Muscle of leg (tissue), 11 donors: Measurements from ENCODE around the gene PLEKHG1. TPM values are rescaled to one million over a fixed set of nuclear protein-coding genes. Genes with fewer than 3 reads are reported as not detected.
A peak's percentile ranks its signal among the peaks of the same experiment; 100 is the strongest.

ENCODE experiments used
- DNase-seq: peaks from one replicate; pipeline ENCODE4 v3.0.0; 2013
- H3K27ac ChIP-seq: one replicate; pipeline ENCODE4 v1.5.1; 2013; ENCODE audit warnings: mild to moderate bottlenecking, low read length, control low read depth
- H3K27me3 ChIP-seq: one replicate; pipeline ENCODE4 v1.6.1; 2013; ENCODE audit warnings: low read length; ENCODE audit not compliant: control insufficient read depth, insufficient read depth
- H3K36me3 ChIP-seq: one replicate; pipeline ENCODE4 v1.6.1; 2013; ENCODE audit warnings: low read length; ENCODE audit not compliant: control insufficient read depth, insufficient read depth
- H3K4me1 ChIP-seq: one replicate; pipeline ENCODE4 v1.6.1; 2013; ENCODE audit warnings: low read length; ENCODE audit not compliant: control insufficient read depth, insufficient read depth
- H3K4me3 ChIP-seq: one replicate; pipeline ENCODE4 v1.5.1; 2013; ENCODE audit warnings: low read length, control low read depth
- H3K9me3 ChIP-seq: replicated peaks from 2 replicates; pipeline ENCODE4 v1.6.1; 2013; ENCODE audit warnings: low read depth, low read length; ENCODE audit not compliant: control insufficient read depth
- WGBS: methylation state at CpG from one replicate; pipeline ENCODE4 v1.1.5; 2013; ENCODE audit warnings: missing lambda C conversion rate; ENCODE audit not compliant: insufficient coverage; 5-methylcytosine and 5-hydroxymethylcytosine counted together
- polyA plus RNA-seq, 8 donors: library from polyadenylated mRNA; unstranded; fragments of 120-200 nt; gene quantifications; one replicate each; pipeline versions ENCODE4 v1.2.1 to v1.2.3, GENCODE V29; 2013; ENCODE audit warnings: inconsistent platforms in 1 of 8, low replicate concordance in 1 of 8; ENCODE audit not compliant: insufficient read length in 8 of 8, insufficient read depth in 1 of 8
- total RNA-seq: library from RNA; stranded (reverse); fragments of 120-200 nt; gene quantifications from one replicate; pipeline ENCODE4 v1.2.4, GENCODE V29; 2013

Gene PLEKHG1
- total and polyA plus RNA-seq, 9 donors, result 10.2 to 20.5 (median 13.4) TPM

GRCh38 chr6:150600301-150601017 lies 774 bp downstream of the PLEKHG1 start:
- H3K4me3 ChIP-seq, result peak overlapping the region; percentile 73
- peaks cover 25% of the 10 kb centered on the region for H3K27me3 ChIP-seq
- WGBS, result under 1% methylated on average over 63 of the region's 69 CpGs

GRCh38 chr6:150601439-150601838 lies 1.8 kb downstream of the PLEKHG1 start:
- Histone ChIP-seq H3K4me3 (peak overlapping the region; percentile 73), H3K27ac (peak overlapping the region; percentile 93), H3K27me3 (peaks cover 25% of the 10 kb centered on the region), H3K9me3 (no peaks in the 10 kb centered on the region), H3K4me1 (peaks cover 11% of the 10 kb centered on the region), H3K36me3 (no peaks in the 10 kb centered on the region)
- WGBS, result 81% methylated on average over 4 of the region's 4 CpGs
- DNase-seq, result no peak

More at GRCh38 chr6:150600301-150601017, 774 bp downstream of the PLEKHG1 start:
- peak; percentile 89 for DNase-seq
- no peaks in the 10 kb centered on the region for H3K36me3 ChIP-seq
- peaks cover 6% of the 10 kb centered on the region for H3K4me1 ChIP-seq
- H3K9me3 ChIP-seq, result no peaks in the 10 kb centered on the region
- H3K27ac ChIP-seq, result peak overlapping the region; percentile 93

- H3K36me3 ChIP-seq, result peaks cover 2% of the 10 kb centered on the region
- H3K4me3 ChIP-seq, result no peak overlapping the region
- DNase-seq, result no peak
- H3K4me1 ChIP-seq, result peaks cover 19% of the 10 kb centered on the region
- H3K27ac ChIP-seq, result no peak overlapping the region
- H3K27me3 ChIP-seq, result peaks cover 25% of the 10 kb centered on the region
- no peaks in the 10 kb centered on the region for H3K9me3 ChIP-seq
- WGBS, result 100% methylated on average over 1 of the region's 4 CpGs
Measured at GRCh38 chr6:150603176-150603575, 3.5 kb downstream of the PLEKHG1 start.

- H3K27me3 ChIP-seq, result peaks cover 20% of the 10 kb centered on the region
- no peaks in the 10 kb centered on the region for H3K9me3 ChIP-seq
- H3K36me3 ChIP-seq, result peaks cover 2% of the 10 kb centered on the region
- H3K4me1 ChIP-seq, result peaks cover 19% of the 10 kb centered on the region
- DNase-seq, result no peak
- WGBS, result no CpG with 5 or more reads among the region's 6 CpGs
- no peak overlapping the region for H3K27ac ChIP-seq
- no peak overlapping the region for H3K4me3 ChIP-seq
Measured at GRCh38 chr6:150604467-150604866, 4.8 kb downstream of the PLEKHG1 start.

- no peak for DNase-seq
Measured at GRCh38 chr6:150605333-150605732, 5.6 kb downstream of the PLEKHG1 start.

GRCh38 chr6:150606168-150606591 lies 6.5 kb downstream of the PLEKHG1 start:
- Histone ChIP-seq H3K27ac (peak overlapping the region; percentile 83), H3K36me3 (peaks cover 2% of the 10 kb centered on the region), H3K4me1 (peaks cover 19% of the 10 kb centered on the region), H3K9me3 (no peaks in the 10 kb centered on the region), H3K4me3 (no peak overlapping the region), H3K27me3 (peaks cover 10% of the 10 kb centered on the region)
- DNase-seq, result peak; percentile 95
- 38% methylated on average over 1 of the region's 3 CpGs for WGBS

More at GRCh38 chr6:150605333-150605732, 5.6 kb downstream of the PLEKHG1 start:
- Histone ChIP-seq H3K9me3 (no peaks in the 10 kb centered on the region), H3K4me1 (peaks cover 19% of the 10 kb centered on the region), H3K36me3 (peaks cover 2% of the 10 kb centered on the region), H3K27me3 (peaks cover 17% of the 10 kb centered on the region), H3K27ac (no peak overlapping the region), H3K4me3 (no peak overlapping the region)
- no CpG with 5 or more reads among the region's 3 CpGs for WGBS

- peak; percentile 76 for DNase-seq
- H3K4me1 ChIP-seq, result peaks cover 13% of the 10 kb centered on the region
- WGBS, result 21% methylated on average over 2 of the region's 5 CpGs
- no peak overlapping the region for H3K4me3 ChIP-seq
- H3K9me3 ChIP-seq, result no peaks in the 10 kb centered on the region
- H3K27me3 ChIP-seq, result peaks cover 4% of the 10 kb centered on the region
- H3K27ac ChIP-seq, result peak overlapping the region; percentile 83
- peaks cover 2% of the 10 kb centered on the region for H3K36me3 ChIP-seq
Measured at GRCh38 chr6:150606647-150607328, 7.1 kb downstream of the PLEKHG1 start.

- no peaks in the 10 kb centered on the region for H3K9me3 ChIP-seq
- 43% methylated on average over 2 of the region's 3 CpGs for WGBS
- H3K36me3 ChIP-seq, result peaks cover 2% of the 10 kb centered on the region
- H3K4me1 ChIP-seq, result peaks cover 13% of the 10 kb centered on the region
- H3K27ac ChIP-seq, result peak overlapping the region; percentile 83
- H3K27me3 ChIP-seq, result peaks cover 4% of the 10 kb centered on the region
- H3K4me3 ChIP-seq, result no peak overlapping the region
- no peak for DNase-seq
Measured at GRCh38 chr6:150607329-150607650, 7.6 kb downstream of the PLEKHG1 start.

GRCh38 chr6:150610584-150610983 lies 10.9 kb downstream of the PLEKHG1 start:
- Histone ChIP-seq H3K27ac (no peak overlapping the region), H3K4me3 (no peak overlapping the region), H3K36me3 (peaks cover 2% of the 10 kb centered on the region), H3K27me3 (peaks cover 2% of the 10 kb centered on the region), H3K9me3 (no peaks in the 10 kb centered on the region), H3K4me1 (peaks cover 13% of the 10 kb centered on the region)
- DNase-seq, result no peak

- no peaks in the 10 kb centered on the region for H3K36me3 ChIP-seq
- H3K4me3 ChIP-seq, result no peak overlapping the region
- H3K4me1 ChIP-seq, result no peaks in the 10 kb centered on the region
- H3K27ac ChIP-seq, result no peak overlapping the region
- 89% methylated on average over 3 of the region's 4 CpGs for WGBS
- H3K27me3 ChIP-seq, result no peaks in the 10 kb centered on the region
- no peaks in the 10 kb centered on the region for H3K9me3 ChIP-seq
- no peak for DNase-seq
Measured at GRCh38 chr6:150613269-150613668, 13.6 kb downstream of the PLEKHG1 start.
